ENCODE results near the gene ANKRD65. TPM values are rescaled to one million over a fixed set of nuclear protein-coding genes. Genes with fewer than 3 reads are reported as not detected.
"Not testable (repeated sequence)": the region's sequence is repeated elsewhere in the genome, so short reads cannot be mapped to it uniquely, and the experiment has no call there.

ANKRD65 gene
- total RNA-seq, 3 donors from 2014 or later, result 0.15 TPM; not detected in 2

DNA sequence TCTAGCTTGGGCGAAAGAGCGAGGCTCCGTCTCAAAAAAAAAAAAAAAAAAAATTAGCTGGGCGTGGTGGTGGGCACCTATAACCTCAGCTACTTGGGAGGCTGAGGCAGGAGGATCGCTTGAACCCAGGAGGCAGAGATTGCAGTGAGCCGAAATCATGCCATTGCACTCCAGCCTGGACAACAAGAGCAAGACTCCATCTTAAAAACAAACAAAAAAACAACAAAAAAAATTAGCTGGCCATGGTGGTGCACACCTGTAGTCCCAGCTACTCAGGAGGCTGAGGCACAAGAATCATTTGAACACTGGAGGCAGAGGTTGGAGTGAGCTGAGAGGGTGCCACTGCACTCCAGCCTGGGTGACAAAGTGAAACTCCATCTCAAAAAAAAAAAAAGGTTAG, 7.9 kb upstream of the ANKRD65 start:
- not testable (repeated sequence) for ATAC-seq; H3K4me3 Mint-ChIP-seq; DNase-seq; H3K36me3 Mint-ChIP-seq (ENCODE audit: insufficient read depth); H3K9me3 Mint-ChIP-seq; H3K4me1 Mint-ChIP-seq (ENCODE audit: low read depth)
- peaks cover 33% of the 10 kb centered on the region for H3K27me3 Mint-ChIP-seq (ENCODE audit: low read depth)

DNA sequence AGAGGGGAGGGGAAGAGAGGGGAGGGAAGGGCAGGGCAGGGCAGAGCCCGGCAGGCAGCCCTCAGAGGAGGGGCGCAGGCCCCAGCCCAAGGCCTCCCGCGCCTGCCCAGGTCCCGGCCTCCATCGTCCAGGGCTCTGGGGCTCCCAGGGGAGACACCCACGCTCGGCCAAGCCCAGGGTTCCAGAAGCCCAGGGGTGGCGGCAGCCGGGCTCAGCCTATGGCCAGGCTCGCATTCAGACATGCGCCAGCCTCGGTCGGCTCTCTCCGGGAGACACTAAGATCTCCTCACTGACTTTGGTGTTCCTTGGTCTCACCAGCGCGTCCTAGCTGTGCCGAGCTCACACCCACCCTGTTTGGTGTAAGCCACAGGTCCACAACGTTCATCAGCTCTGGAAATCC, 7.1 kb upstream of the ANKRD65 start:
- no peak for DNase-seq
- no peak for ATAC-seq
- no peak overlapping the region for H3K4me3 Mint-ChIP-seq
- no peaks in the 10 kb centered on the region for H3K9me3 Mint-ChIP-seq
- H3K36me3 Mint-ChIP-seq (ENCODE audit: insufficient read depth), result no peaks in the 10 kb centered on the region
- H3K4me1 Mint-ChIP-seq (ENCODE audit: low read depth), result peaks cover 2% of the 10 kb centered on the region
- H3K27me3 Mint-ChIP-seq (ENCODE audit: low read depth), result peaks cover 31% of the 10 kb centered on the region

DNA sequence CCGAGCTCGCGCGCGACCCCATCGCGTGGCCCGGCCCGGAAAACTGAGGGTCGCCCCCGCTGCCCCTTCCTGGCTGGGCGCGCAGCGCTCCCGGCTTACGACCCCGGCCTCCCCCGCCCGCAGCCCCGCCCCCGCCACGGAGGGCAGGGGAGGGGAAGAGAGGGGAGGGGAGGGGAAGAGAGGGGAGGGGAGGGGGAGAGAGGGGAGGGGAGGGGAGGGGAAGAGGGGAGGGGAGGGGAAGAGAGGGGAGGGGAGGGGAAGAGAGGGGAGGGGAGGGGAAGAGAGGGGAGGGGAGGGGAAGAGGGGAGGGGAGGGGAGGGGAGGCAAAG, 6.7 kb upstream of the ANKRD65 start:
- no peaks in the 10 kb centered on the region for H3K36me3 Mint-ChIP-seq (ENCODE audit: insufficient read depth)
- H3K4me1 Mint-ChIP-seq (ENCODE audit: low read depth), result peaks cover 2% of the 10 kb centered on the region
- DNase-seq, result no peak
- H3K4me3 Mint-ChIP-seq, result no peak overlapping the region
- H3K9me3 Mint-ChIP-seq, result no peaks in the 10 kb centered on the region
- H3K27me3 Mint-ChIP-seq (ENCODE audit: low read depth), result peaks cover 33% of the 10 kb centered on the region
- ATAC-seq, result no peak

DNA sequence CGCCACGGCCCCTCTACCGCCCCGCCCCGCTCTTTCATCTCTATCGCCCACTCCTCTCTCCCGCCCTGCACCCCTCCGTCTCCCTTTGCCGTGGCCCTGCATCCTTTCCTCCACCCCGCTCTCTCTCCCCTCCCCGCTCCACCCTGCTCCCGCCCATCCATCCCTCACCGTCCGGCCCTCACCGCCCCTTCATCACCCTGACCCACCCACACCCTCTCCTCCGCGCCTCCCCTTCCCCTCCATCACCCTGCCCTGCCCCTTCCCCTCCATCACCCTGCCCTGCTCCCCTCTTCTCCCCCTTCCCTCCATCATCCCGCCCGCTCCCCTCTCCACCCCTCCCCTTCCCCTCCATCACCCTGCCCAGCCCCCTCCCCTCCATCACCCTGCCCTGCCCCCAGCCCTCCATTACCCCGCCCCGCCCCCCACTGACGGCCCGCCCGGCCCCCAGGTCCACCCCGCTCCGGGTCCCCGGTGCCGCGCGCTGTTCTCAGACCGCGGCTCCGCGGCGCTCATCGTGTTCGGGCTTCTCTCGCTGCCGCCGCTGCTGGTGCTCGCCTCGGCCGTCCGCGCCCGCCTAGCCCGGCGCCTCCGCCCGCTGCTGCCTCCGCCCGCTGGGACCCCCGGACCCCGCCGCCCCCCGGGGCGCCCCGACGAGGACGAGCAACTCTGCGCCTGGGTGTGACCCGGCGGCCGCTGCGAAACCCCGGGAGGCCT, 6.2 kb upstream of the ANKRD65 start:
- peaks cover 37% of the 10 kb centered on the region for H3K27me3 Mint-ChIP-seq (ENCODE audit: low read depth)
- DNase-seq, result no peak
- H3K4me1 Mint-ChIP-seq (ENCODE audit: low read depth), result peaks cover 2% of the 10 kb centered on the region
- no peaks in the 10 kb centered on the region for H3K9me3 Mint-ChIP-seq
- no peak overlapping the region for H3K4me3 Mint-ChIP-seq
- ATAC-seq, result peak; percentile 18 to 27
- H3K36me3 Mint-ChIP-seq (ENCODE audit: insufficient read depth), result no peaks in the 10 kb centered on the region

DNA sequence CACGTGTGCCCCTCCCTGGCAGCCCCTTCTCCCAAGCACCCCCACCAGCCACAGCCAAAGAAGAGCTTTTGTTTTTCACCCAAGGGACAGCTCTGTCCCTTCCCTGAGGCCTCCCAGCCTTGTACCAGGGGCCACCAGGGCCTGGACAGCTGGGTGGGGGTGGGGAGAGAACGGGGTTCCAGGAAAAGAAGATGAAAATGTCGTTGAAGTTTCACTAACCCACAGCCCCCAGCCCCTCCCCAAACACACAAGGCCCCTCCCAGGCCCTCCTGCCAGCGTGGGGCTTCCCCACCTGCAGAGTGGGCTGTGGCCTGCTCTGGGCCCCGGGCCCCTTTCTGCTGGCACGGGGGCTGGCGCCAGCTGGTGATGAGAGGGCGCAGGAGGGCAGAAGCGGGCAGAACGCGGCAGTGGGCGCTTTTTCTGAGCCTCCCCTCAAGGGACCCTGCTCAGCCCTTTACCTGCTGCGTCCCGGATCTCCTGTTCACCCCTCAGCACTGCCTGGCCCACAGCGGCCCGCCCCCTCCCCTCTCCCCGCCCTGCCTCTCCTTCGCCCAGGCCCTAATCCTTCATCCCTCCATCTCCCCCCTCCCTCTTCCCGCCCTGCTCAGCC, 5.5 kb upstream of the ANKRD65 start:
- H3K4me1 Mint-ChIP-seq (ENCODE audit: low read depth), result peaks cover 2% of the 10 kb centered on the region
- H3K36me3 Mint-ChIP-seq (ENCODE audit: insufficient read depth), result no peaks in the 10 kb centered on the region
- H3K27me3 Mint-ChIP-seq (ENCODE audit: low read depth), result peaks cover 39% of the 10 kb centered on the region
- DNase-seq, result no peak
- no peaks in the 10 kb centered on the region for H3K9me3 Mint-ChIP-seq
- ATAC-seq, result peak in 1 of 2 donors; percentile 39
- no peak overlapping the region for H3K4me3 Mint-ChIP-seq

DNA sequence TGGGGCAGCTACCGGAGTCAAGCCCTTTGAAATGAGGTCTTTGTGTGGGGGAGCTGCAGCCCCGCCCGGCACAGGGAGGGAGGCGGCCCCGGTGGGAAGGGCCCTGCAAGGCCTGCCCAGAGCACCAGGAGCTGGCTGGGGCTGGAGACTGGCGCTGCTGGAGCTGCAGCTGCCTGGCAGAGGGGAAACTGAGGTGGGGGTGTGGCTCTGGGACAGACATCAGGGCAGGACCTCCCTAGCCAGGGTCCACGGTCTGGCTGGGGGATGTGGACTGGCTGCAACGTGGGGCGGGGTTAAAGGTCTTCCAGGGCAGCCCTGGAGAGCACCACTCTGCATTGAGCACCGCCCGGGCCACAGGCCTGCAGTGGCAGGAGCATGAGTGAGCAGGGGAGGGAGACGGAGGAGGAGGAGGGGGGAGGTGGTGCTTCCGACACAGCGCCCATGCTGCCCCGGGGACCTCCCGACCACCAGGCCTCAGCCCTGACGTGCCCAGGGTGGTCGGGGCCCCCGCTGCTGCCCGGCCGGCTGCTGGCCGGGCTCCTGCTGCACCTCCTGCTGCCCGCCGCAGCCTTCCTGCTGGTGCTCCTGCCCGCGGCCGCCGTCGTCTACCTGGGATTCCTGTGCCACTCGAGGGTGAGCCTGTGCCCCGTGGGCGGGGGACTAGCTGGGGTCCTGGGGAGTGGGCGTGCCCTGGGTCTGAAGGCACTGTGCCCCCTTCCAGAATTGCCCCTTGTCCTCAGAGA, 4.8 kb upstream of the ANKRD65 start:
- Mint-ChIP-seq H3K9me3 (no peaks in the 10 kb centered on the region), H3K4me1 (ENCODE audit: low read depth) (peaks cover 2% of the 10 kb centered on the region), H3K4me3 (no peak overlapping the region), H3K27me3 (ENCODE audit: low read depth) (peaks cover 39% of the 10 kb centered on the region), H3K36me3 (ENCODE audit: insufficient read depth) (no peaks in the 10 kb centered on the region)
- DNase-seq (no peak), ATAC-seq (no peak)

DNA sequence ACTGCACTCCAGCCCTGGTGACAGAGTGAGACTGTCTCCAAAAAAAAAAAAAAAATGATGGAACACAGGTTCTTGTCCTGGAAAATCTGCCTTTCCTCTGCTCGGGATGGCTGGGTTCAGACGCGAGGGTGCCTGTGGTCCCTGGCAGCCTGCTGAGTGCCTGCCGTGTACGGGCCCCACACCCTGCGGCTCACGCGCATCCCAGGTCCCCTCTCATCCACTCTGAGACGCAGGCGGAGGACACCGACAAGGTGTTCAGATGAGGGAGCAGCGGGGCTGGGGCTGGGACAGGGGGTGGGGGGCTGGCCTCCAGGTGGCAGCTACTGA, 4.3 kb upstream of the ANKRD65 start:
- ATAC-seq, result no peak

DNA sequence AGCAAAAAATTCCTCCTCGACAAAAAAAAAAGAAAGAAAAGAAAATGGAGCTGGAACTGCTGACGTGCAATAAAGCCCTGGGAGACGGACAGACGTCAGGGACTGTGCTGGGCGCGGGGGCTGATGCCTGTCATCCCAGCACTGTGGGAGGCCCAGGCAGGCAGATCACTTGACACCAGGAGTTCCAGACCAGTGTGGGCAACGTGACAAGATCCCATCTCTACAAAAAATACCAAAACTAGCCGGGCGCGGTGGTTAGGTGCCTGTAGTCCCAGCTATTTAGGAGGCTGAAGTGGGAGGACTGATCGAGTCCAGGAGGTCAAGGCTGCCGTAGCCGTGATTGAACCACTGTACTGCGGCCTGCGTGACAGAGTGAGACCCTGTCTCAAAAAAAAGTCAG, 3.6 kb upstream of the ANKRD65 start:
- H3K9me3 Mint-ChIP-seq, result no peaks in the 10 kb centered on the region
- H3K27me3 Mint-ChIP-seq (ENCODE audit: low read depth), result peaks cover 38% of the 10 kb centered on the region
- H3K4me3 Mint-ChIP-seq, result no peak overlapping the region
- H3K36me3 Mint-ChIP-seq (ENCODE audit: insufficient read depth), result no peaks in the 10 kb centered on the region
- H3K4me1 Mint-ChIP-seq (ENCODE audit: low read depth), result peaks cover 2% of the 10 kb centered on the region
- ATAC-seq (no peak), DNase-seq (no peak)

More for the DNA sequence above, 4.3 kb upstream of the ANKRD65 start:
- H3K9me3 Mint-ChIP-seq, result no peaks in the 10 kb centered on the region
- peaks cover 41% of the 10 kb centered on the region for H3K27me3 Mint-ChIP-seq (ENCODE audit: low read depth)
- no peak overlapping the region for H3K4me3 Mint-ChIP-seq
- H3K36me3 Mint-ChIP-seq (ENCODE audit: insufficient read depth), result no peaks in the 10 kb centered on the region
- no peak for DNase-seq
- H3K4me1 Mint-ChIP-seq (ENCODE audit: low read depth), result peaks cover 2% of the 10 kb centered on the region

DNA sequence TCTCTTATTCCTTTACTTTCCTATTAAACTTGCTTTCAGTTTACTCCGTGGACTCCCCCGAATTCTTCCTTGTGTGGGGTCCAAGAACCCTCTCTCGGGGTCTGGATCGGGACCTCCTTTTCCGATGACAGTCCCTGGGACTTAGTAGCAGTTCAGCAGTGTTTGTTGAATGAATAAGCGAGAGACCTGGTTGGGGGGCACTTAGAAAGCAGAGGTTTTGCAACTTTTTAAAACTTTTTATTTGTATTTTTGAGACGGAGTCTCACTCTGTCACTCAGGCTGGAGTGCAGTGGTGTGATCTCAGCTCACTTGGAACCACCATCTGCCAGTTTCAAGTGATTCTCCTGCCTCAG, 2.1 kb upstream of the ANKRD65 start:
- Mint-ChIP-seq H3K36me3 (ENCODE audit: insufficient read depth) (no peaks in the 10 kb centered on the region), H3K4me1 (ENCODE audit: low read depth) (no peaks in the 10 kb centered on the region), H3K9me3 (no peaks in the 10 kb centered on the region), H3K27me3 (ENCODE audit: low read depth) (peaks cover 29% of the 10 kb centered on the region), H3K4me3 (no peak overlapping the region)
- ATAC-seq (no peak), DNase-seq (no peak)

DNA sequence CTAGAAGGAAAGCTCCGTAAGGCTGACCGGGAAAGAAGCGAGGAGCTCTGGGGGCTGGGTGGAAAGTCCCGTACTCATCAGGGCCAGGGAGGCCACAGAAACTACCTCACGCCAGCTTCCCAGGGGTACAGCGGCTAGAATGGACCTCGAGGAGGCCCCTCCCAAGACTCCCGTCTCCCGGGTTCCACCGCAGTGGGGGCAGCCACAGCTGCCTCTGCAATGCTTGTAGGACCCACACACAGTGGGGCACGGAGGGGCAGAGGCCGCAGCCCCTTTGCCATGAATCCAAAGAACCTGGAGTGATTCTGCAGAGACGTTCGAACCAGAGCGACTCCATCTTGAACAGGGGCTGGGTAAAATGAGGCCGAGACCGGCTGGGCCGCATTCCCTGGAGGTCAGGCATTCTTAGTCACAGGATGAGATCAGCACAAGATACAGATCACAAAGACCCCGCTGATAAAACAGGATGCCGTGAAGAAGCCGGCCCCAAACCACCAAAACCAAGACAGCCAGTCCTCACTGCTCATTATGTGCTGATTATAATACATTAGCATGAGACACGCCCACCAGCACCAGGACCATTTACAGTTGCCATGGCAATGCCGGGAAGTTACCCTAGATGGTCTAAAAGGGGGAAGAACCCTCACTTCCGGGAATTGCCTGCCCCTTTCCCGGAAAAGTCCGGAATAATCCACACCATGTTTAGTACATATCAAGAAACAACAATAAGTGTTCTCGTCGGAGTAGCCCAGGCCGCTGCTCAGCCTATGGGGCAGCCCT, 1.6 kb upstream of the ANKRD65 start:
- peak in 1 of 2 donors; percentile 9 for ATAC-seq
- Mint-ChIP-seq H3K4me1 (ENCODE audit: low read depth) (peaks cover 1% of the 10 kb centered on the region), H3K9me3 (no peaks in the 10 kb centered on the region), H3K27me3 (ENCODE audit: low read depth) (peaks cover 29% of the 10 kb centered on the region), H3K36me3 (ENCODE audit: insufficient read depth) (no peaks in the 10 kb centered on the region), H3K4me3 (no peak overlapping the region)
- no peak for DNase-seq

DNA sequence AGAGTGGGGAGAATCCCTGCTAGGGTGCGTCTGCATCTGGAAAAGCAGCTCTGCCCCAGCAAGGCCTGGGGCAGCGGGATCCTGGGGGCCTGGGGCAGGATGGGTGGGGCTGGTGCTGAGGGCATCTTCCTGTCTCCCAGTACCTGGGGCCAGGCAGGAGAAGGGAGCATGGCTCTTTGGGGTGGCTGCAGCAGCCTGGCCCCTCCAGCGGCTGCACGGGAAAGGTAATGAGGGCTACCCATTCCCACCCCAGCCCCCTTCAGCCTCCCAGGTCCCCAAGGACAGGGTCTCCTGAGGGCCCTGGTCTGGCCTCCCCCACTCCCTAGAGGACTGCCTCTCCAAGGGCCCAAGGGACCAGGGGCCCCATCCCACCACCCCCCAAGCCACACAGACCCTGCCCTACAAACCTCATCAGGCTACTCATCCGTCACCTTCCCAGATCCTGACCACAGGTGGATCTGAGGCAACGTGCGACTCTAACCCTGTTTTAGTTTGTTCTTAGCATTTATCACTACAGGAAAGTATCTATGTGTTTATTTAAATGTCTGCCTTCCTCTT, 910 bp upstream of the ANKRD65 start:
- H3K9me3 Mint-ChIP-seq, result no peaks in the 10 kb centered on the region
- no peaks in the 10 kb centered on the region for H3K36me3 Mint-ChIP-seq (ENCODE audit: insufficient read depth)
- DNase-seq, result no peak
- H3K27me3 Mint-ChIP-seq (ENCODE audit: low read depth), result peaks cover 29% of the 10 kb centered on the region
- ATAC-seq, result no peak
- H3K4me3 Mint-ChIP-seq, result no peak overlapping the region
- H3K4me1 Mint-ChIP-seq (ENCODE audit: low read depth), result peaks cover 1% of the 10 kb centered on the region

DNA sequence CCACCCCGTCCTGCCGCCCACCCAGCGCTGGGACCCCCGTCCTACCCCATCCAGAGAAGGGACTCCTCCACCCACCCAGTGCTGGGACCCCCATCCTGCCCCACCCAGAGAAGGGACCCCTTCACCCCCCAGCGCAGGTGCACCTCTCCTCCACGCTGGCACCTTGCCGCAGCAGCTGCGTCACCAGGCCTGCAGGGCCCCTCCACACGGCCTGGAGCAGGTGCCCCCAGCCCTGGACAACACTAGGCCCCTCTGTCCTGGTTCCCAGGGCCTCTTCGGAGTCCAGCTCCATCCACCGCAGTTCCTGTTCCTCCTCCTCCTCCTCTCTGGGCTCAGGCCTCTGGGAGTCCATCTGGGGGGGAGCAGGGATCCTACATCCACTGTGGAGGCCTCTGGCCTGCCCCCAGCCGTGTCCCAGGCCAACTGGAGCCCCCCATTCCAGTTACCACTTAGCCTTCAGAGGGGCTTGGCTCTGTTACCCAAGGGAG, 378 bp downstream of the ANKRD65 start:
- ATAC-seq (no peak), DNase-seq (no peak)
- Mint-ChIP-seq H3K27me3 (ENCODE audit: low read depth) (peaks cover 23% of the 10 kb centered on the region), H3K4me1 (ENCODE audit: low read depth) (peaks cover 1% of the 10 kb centered on the region), H3K4me3 (no peak overlapping the region), H3K9me3 (no peaks in the 10 kb centered on the region), H3K36me3 (ENCODE audit: insufficient read depth) (no peaks in the 10 kb centered on the region)

DNA sequence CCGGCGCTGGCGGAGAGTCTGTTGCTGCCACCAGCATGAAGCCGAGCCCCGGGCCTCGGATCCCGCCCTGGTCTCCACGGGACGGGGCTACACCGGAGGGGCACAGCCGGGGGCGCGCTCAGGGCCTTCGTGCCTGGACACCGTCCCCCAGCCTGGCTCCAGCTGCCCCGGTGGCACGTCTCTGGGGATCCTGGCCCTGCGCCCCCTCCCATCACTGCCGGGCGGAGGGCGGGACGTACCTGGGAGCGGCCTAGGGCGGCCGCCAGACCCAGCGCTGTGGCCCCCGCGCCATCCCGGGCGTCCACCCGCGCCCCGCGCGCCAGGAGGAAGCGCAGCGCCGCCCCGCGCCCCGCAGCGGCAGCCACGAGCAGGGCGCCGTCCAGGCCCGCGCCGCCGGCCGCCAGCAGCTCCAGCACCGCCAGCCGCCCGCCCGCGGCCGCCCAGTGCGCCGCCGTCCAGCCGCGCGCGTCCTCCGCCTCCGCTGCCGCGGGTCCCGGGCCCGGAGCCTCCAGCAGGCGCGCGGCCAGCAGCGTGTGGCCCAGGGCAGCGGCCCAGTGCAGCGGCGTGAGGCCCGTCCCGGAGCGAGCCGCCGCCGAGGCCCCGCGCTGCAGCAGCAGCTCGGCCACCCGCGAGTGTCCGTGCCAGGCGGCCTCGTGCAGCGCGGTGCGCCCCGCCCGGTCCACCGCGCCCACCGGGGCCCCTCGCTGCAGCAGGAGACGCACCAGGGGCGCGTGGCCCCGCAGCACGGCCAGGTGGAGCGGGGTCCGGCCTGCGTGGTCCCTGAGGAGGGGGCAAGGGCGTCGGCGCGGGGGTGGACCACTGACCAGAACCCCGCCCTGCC, 1.0 kb downstream of the ANKRD65 start:
- H3K4me1 Mint-ChIP-seq (ENCODE audit: low read depth), result peaks cover 1% of the 10 kb centered on the region
- H3K4me3 Mint-ChIP-seq, result no peak overlapping the region
- peak; percentile 78 to 83 for ATAC-seq
- peaks cover 20% of the 10 kb centered on the region for H3K27me3 Mint-ChIP-seq (ENCODE audit: low read depth)
- H3K36me3 Mint-ChIP-seq (ENCODE audit: insufficient read depth), result no peaks in the 10 kb centered on the region
- no peak for DNase-seq
- H3K9me3 Mint-ChIP-seq, result no peaks in the 10 kb centered on the region

All from activated T-cell treated with anti-CD3 and anti-CD28 coated beads, Interleukin-2, amount 50 U/mL, for 4 hours (primary cell).